MM.1S (cell line): ENCODE measurements around the gene NHLRC3.

ENCODE experiments used
- EZH2 ChIP-seq: fragments of 300-600 bp; sonication (generic); optimal IDR thresholded peaks from 2 replicates; pipeline ENCODE3; 2017; ENCODE audit warnings: low read depth, mild to moderate bottlenecking, antibody characterized with exemption, low read length, mixed read lengths
- TF ChIP-seq, protein P1 (sequence below): fragments of 300-600 bp; sonication (generic); IDR thresholded peaks from 2 replicates; pipeline ENCODE4 v1.5.1; 2016; ENCODE audit warnings: antibody characterized with exemption, low read length, mixed read lengths

DNA sequence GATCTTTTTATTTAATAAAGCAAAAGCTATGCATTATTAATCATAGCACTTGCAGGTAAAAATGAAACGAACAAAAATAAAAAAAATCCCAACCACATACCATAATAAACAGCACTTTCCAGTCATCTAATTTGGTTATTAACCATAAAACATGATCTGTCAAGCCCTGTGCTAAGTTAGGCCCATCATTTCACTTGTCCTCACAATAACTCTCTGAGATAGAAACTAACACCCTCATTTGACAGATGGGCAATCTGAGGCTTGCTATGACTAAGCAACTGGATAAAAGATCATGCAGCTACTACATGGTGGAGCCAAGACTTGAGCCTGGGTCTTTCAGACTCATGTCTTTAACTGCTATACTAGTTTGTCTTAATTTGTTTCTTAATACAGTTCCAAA is 22.2 kb upstream of the NHLRC3 start:
- TF ChIP-seq, protein P1, sequence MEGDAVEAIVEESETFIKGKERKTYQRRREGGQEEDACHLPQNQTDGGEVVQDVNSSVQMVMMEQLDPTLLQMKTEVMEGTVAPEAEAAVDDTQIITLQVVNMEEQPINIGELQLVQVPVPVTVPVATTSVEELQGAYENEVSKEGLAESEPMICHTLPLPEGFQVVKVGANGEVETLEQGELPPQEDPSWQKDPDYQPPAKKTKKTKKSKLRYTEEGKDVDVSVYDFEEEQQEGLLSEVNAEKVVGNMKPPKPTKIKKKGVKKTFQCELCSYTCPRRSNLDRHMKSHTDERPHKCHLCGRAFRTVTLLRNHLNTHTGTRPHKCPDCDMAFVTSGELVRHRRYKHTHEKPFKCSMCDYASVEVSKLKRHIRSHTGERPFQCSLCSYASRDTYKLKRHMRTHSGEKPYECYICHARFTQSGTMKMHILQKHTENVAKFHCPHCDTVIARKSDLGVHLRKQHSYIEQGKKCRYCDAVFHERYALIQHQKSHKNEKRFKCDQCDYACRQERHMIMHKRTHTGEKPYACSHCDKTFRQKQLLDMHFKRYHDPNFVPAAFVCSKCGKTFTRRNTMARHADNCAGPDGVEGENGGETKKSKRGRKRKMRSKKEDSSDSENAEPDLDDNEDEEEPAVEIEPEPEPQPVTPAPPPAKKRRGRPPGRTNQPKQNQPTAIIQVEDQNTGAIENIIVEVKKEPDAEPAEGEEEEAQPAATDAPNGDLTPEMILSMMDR, result no peak
- no peak for TF ChIP-seq EZH2
